Stomach (tissue), 9 donors: Measurements from ENCODE around the gene ARID1B. TPM values are rescaled to one million over a fixed set of nuclear protein-coding genes. Genes with fewer than 3 reads are reported as not detected.

Experiments used
- DNase-seq, 2 donors: peaks; one replicate each; pipeline versions ENCODE4 v3.0.0 to v3.0.0-alpha.2; 2013 to 2019
- H3K27ac ChIP-seq, 5 donors: fragments of 200-600 bp in 4 of 5; sonication (generic) in 4 of 5; one replicate each; pipeline ENCODE4 v1.5.1; 2013 to 2019; ENCODE audit warnings: mild to moderate bottlenecking in 1 of 5, moderate library complexity in 1 of 5
- H3K27me3 ChIP-seq, 3 donors: fragments of 200-600 bp; sonication (generic); one replicate each; pipeline ENCODE4 v1.5.1; 2017 to 2019; ENCODE audit warnings: mixed run types in 1 of 3
- H3K36me3 ChIP-seq, 4 donors: fragments of 200-600 bp; sonication (generic); 1 replicate in 3 of 4; 2 replicates in 1 of 4; pipeline ENCODE4 v1.5.1; 2016 to 2019
- H3K4me1 ChIP-seq, 4 donors: fragments of 200-600 bp; sonication (generic); one replicate each; pipeline ENCODE4 v1.5.1; 2016 to 2019
- H3K4me3 ChIP-seq, 4 donors: fragments of 200-600 bp; sonication (generic) in 3 of 4; one replicate each; pipeline ENCODE4 v1.5.1; 2016 to 2019; ENCODE audit warnings: mild to moderate bottlenecking in 1 of 4
- H3K9me3 ChIP-seq, 4 donors: fragments of 200-600 bp; sonication (generic); one replicate each; pipeline ENCODE4 v1.5.1; 2016 to 2019
- EP300 ChIP-seq: sonication (generic); formaldehyde crosslinking; IDR thresholded peaks from one replicate; pipeline ENCODE4 v1.6.1; 2017; ENCODE audit warnings: antibody characterized with exemption
- POLR2A ChIP-seq, 4 donors: fragments of 450-650 bp; IDR thresholded peaks; one replicate each; pipeline ENCODE4 v1.6.1; 2016; ENCODE audit warnings: antibody characterized with exemption in 4 of 4, control low read depth in 2 of 4, mild to moderate bottlenecking in 1 of 4, moderate library complexity in 1 of 4
- POLR2AphosphoS5 ChIP-seq, 3 donors: sonication (generic); formaldehyde crosslinking; IDR thresholded peaks; one replicate each; pipeline ENCODE4 v1.6.1; 2016; ENCODE audit warnings: antibody characterized with exemption in 3 of 3
- WGBS, 5 donors: extraction: QIAGEN DNeasy Blood & Tissue Kit in 3 of 5; methylation state at CpG; one replicate each; pipeline versions ENCODE4 v1.1.5 to v1.1.7; 2013 to 2018; 5-methylcytosine and 5-hydroxymethylcytosine counted together
- intact Hi-C: fragments of 100-400 bp; cut with DNase I; formaldehyde crosslinking; loops from one replicate; pipeline ENCODE4 v1.15.1; 2023; ENCODE audit warnings: low total_unique reads
- polyA plus RNA-seq, 3 donors: library from polyadenylated mRNA; stranded (reverse); fragments of 200-250 nt; gene quantifications; one replicate each; pipeline ENCODE4 v1.2.3, GENCODE V29; 2013
- total RNA-seq, 5 donors: library from RNA; depleted of rRNA; stranded (reverse); fragments of >200 nt; gene quantifications; one replicate each; pipeline versions ENCODE4 v1.1.0 to v1.2.3, GENCODE V29; 2014 to 2016
- TF ChIP-seq, protein P1 (sequence below), 7 experiments: fragments of 450-650 bp in 4 of 7; fragments of 200-600 bp in 3 of 7; sonication (generic) in 3 of 7; IDR thresholded peaks; one replicate each; pipeline ENCODE4 v1.5.1; 2016 to 2019; ENCODE audit warnings: antibody characterized with exemption in 7 of 7, control low read depth in 2 of 7, mild to moderate bottlenecking in 1 of 7
- donor health status: healthy with polysubstance abuse.
- donor health status: Bipolar disorder and iron deficiency.
- donor health status: healthy.

ARID1B gene
- total and polyA plus RNA-seq, 8 donors: 8.8 to 183 (median 48.3) TPM

DNA sequence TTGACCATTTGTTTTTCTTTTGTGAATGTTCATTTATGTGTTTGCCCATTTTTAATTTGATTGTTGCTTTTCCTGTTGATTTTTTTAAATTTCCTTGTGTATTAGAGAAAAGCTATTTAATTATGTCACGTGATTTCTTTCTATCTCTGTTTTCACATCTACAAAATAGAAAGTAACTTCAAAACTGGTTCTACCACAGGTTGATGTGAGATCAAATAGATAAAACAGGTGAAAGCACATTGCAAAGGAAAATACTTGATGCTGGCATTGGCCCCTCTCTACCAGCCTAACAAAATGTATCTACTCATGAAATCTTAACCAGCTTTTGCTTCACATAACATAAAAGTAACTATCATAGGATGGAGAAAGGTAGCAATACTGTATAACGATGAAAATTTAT lies 416.9 kb downstream of the ARID1B start:
- intact Hi-C loops: no loop called here
- H3K9me3 ChIP-seq: no peaks in the 10 kb centered on the region
- no peak for DNase-seq
- WGBS, 5 donors: 61 to 83% (median 66%) methylated on average over 2 of the region's 2 CpGs
- TF ChIP-seq, protein P1, sequence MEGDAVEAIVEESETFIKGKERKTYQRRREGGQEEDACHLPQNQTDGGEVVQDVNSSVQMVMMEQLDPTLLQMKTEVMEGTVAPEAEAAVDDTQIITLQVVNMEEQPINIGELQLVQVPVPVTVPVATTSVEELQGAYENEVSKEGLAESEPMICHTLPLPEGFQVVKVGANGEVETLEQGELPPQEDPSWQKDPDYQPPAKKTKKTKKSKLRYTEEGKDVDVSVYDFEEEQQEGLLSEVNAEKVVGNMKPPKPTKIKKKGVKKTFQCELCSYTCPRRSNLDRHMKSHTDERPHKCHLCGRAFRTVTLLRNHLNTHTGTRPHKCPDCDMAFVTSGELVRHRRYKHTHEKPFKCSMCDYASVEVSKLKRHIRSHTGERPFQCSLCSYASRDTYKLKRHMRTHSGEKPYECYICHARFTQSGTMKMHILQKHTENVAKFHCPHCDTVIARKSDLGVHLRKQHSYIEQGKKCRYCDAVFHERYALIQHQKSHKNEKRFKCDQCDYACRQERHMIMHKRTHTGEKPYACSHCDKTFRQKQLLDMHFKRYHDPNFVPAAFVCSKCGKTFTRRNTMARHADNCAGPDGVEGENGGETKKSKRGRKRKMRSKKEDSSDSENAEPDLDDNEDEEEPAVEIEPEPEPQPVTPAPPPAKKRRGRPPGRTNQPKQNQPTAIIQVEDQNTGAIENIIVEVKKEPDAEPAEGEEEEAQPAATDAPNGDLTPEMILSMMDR (IDR thresholded peaks at IDR 0.05): no peak
- no peak for TF ChIP-seq POLR2A (IDR thresholded peaks at IDR 0.05)
- TF ChIP-seq POLR2AphosphoS5 (IDR thresholded peaks at IDR 0.05): no peak
- TF ChIP-seq EP300: no peak
- H3K36me3 ChIP-seq: peaks cover 25 to 77% (median 67%) of the 10 kb centered on the region in 4 donors
- no peaks in the 10 kb centered on the region for H3K27me3 ChIP-seq
- no peak overlapping the region for H3K27ac ChIP-seq
- peaks cover 6 to 35% (median 14%) of the 10 kb centered on the region in 4 donors for H3K4me1 ChIP-seq
- H3K4me3 ChIP-seq: no peak overlapping the region

DNA sequence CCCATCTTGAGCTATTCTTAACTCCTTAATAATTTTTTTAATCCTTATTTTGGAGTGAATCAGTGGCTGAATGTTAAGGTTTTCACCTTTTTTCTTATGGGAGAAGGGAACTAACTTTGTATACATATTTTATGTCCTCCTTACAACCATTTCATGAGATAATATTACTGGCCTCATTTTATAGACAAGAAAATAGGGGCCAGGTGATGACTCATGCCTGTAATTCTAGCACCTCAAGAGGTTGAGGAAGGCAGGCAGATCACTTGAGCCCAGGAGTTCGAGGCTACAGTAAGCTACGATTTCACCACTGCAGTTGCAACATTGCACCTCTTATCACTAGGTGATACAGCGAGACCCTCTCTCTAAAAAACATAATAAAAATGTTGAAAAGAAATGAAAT lies 417.5 kb downstream of the ARID1B start:
- H3K4me3 ChIP-seq: no peak overlapping the region
- no peak for DNase-seq
- no peaks in the 10 kb centered on the region for H3K27me3 ChIP-seq
- no peak overlapping the region for H3K27ac ChIP-seq
- TF ChIP-seq, protein P1 (IDR thresholded peaks at IDR 0.05): no peak
- no peak for TF ChIP-seq POLR2AphosphoS5 (IDR thresholded peaks at IDR 0.05)
- no peak for TF ChIP-seq EP300
- TF ChIP-seq POLR2A (IDR thresholded peaks at IDR 0.05): no peak
- 88 to 93% (median 91%) methylated on average over 3 of the region's 3 CpGs for WGBS, 5 donors
- peaks cover 6 to 40% (median 16%) of the 10 kb centered on the region in 4 donors for H3K4me1 ChIP-seq
- no peaks in the 10 kb centered on the region for H3K9me3 ChIP-seq
- intact Hi-C loops: no loop called here
- H3K36me3 ChIP-seq: peaks cover 24 to 74% (median 66%) of the 10 kb centered on the region in 4 donors

DNA sequence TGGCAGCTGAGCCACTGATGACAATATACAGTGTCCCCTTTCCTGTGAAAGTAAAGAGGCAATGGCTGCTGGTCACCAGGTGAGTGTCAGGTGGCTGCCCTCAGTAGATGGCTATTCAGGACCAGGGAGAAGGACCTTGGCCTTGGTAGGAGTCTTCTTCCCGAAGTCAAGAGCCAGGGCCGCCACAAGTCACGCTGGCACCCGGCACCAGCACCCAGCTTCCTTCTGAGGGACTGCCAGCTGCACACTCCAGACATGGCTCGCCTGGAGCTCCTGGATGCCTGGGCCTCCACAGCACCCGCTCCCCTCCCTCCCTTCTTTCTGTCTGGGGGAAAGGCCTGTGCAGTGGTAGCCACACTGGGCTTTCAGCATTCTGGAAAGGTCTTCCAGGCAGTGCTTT lies 419.2 kb downstream of the ARID1B start:
- no peaks in the 10 kb centered on the region for H3K27me3 ChIP-seq
- intact Hi-C loops: no loop called here
- DNase-seq: no peak
- TF ChIP-seq, protein P1 (IDR thresholded peaks at IDR 0.05): no peak
- TF ChIP-seq POLR2AphosphoS5 (IDR thresholded peaks at IDR 0.05) (no peak), POLR2A (IDR thresholded peaks at IDR 0.05) (no peak), EP300 (no peak)
- WGBS, 5 donors: 76 to 92% (median 88%) methylated on average over 3 to 6 of the region's 6 CpGs
- H3K4me1 ChIP-seq: peaks cover 6 to 41% (median 17%) of the 10 kb centered on the region in 4 donors
- H3K36me3 ChIP-seq: peaks cover 26 to 74% (median 66%) of the 10 kb centered on the region in 4 donors
- no peak overlapping the region for H3K4me3 ChIP-seq
- H3K9me3 ChIP-seq: no peaks in the 10 kb centered on the region
- peak overlapping the region in 2 of 5 donors; percentile 79 to 80 for H3K27ac ChIP-seq

DNA sequence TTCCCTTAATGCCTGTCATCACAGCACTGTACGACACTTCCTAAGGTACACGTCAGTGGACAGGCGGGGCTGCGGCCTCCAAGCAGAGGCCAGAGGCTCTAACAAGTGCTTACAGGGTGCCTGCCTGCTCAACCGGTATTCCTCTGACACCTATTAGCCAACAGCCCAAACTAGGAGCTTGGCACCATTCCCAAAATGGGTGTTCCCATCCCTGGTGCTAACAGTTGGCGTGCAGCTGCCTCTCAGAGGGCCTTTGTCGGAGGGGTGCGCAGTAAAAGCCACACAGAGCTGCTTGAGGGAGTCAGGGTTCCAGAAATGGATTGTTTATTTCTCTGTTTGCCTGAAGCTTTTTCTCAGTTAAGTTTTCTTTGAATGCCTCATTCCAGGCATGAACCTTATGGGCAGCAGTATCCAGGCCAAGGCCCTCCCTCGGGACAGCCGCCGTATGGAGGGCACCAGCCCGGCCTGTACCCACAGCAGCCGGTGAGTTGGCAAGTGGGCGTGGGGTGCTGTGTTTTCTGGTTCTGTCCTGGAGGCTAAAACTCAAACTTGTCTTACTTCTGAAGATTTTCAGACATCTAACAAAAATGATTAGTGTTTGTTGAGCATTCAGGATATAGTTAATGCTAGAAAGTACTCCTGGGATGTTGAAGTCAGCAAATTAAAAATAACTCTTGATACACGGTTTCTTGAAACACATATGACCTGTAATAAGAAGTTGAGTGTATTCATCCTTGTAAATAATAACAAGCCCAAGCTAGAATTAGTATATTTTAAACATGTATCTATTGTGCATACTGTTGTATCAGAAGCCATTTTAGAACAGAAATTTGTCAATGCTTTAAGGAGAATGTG lies 421.5 kb downstream of the ARID1B start:
- Histone ChIP-seq H3K4me1 (peaks cover 6 to 45% (median 22%) of the 10 kb centered on the region in 4 donors), H3K4me3 (no peak overlapping the region), H3K27me3 (no peaks in the 10 kb centered on the region), H3K9me3 (no peaks in the 10 kb centered on the region), H3K27ac (peak overlapping the region; percentile 56 to 80 (median 62)), H3K36me3 (peaks cover 26 to 70% (median 67%) of the 10 kb centered on the region in 4 donors)
- 26 to 42% (median 34%) methylated on average over 15 of the region's 15 CpGs for WGBS, 5 donors
- DNase-seq: peak; percentile 94 to 96
- intact Hi-C loops: no loop called here
- peak; percentile 57 to 88 (median 59) for TF ChIP-seq POLR2AphosphoS5 (IDR thresholded peaks at IDR 0.05)
- TF ChIP-seq POLR2A (IDR thresholded peaks at IDR 0.05): no peak

DNA sequence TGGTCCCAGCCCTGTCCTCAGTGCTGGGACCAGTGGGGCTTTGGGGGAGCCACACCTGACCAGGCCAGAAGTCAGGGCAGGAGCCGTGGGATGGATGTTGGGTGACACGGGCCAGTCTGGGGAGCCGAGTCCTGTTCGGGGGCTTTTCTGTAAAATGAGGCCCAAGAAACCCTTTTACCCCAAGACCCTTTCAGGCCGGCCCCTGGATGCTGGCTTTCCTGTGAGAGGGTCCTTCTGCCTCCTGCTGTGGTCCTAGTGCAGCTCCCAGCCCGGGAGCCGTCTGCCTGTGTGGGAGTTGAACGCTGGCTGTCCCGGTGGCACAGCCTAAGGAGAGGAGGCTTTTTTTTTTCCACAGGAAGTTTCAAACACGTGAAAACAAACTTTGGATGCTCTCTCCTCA lies 422.9 kb downstream of the ARID1B start:
- H3K36me3 ChIP-seq: peaks cover 35 to 81% (median 76%) of the 10 kb centered on the region in 4 donors
- no peak overlapping the region for H3K27ac ChIP-seq
- no peaks in the 10 kb centered on the region for H3K27me3 ChIP-seq
- no peaks in the 10 kb centered on the region for H3K9me3 ChIP-seq
- TF ChIP-seq, protein P1 (IDR thresholded peaks at IDR 0.05): no peak
- no peak for TF ChIP-seq POLR2A (IDR thresholded peaks at IDR 0.05)
- no peak for TF ChIP-seq EP300
- no peak for TF ChIP-seq POLR2AphosphoS5 (IDR thresholded peaks at IDR 0.05)
- 85 to 93% (median 90%) methylated on average over 10 of the region's 10 CpGs for WGBS, 5 donors
- H3K4me3 ChIP-seq: no peak overlapping the region
- peaks cover 6 to 47% (median 22%) of the 10 kb centered on the region in 4 donors for H3K4me1 ChIP-seq
- intact Hi-C loops: no loop called here
- DNase-seq: no peak
